Activated T-cell treated with anti-CD3 and anti-CD28 coated beads, Interleukin-2, amount 50 U/mL, for 72 hours (primary cell): Measurements from ENCODE around the gene TTF1. TPM values are rescaled to one million over a fixed set of nuclear protein-coding genes. Genes with fewer than 3 reads are reported as not detected.
A peak's percentile ranks its signal among the peaks of the same experiment; 100 is the strongest.

ENCODE experiments used
- ATAC-seq, 2 donors: fragments of 150-1000 bp; cut with Tn5 transposase; replicated peaks in 1 of 2; 2 replicates each; pipeline ENCODE4 v1.10.0; 2021; ENCODE audit warnings: moderate library complexity in 2 of 2, mild to moderate bottlenecking in 1 of 2
- DNase-seq, 2 donors: peaks; one replicate each; pipeline ENCODE4 v3.0.0; 2021 to 2022; ENCODE audit warnings: mixed read lengths in 1 of 2
- H3K27ac Mint-ChIP-seq: one replicate; pipeline ENCODE4 v1.8.0; 2022; ENCODE audit warnings: mild to moderate bottlenecking, moderate library complexity, mixed read lengths
- H3K27me3 Mint-ChIP-seq: one replicate; pipeline ENCODE4 v1.8.0; 2022; ENCODE audit warnings: low read depth, mixed read lengths
- H3K36me3 Mint-ChIP-seq, 2 donors: one replicate each; pipeline ENCODE4 v1.8.0; 2022; ENCODE audit warnings: mixed read lengths in 2 of 2, mild to moderate bottlenecking in 1 of 2; ENCODE audit not compliant: insufficient read depth in 2 of 2
- H3K4me1 Mint-ChIP-seq: one replicate; pipeline ENCODE4 v1.8.0; 2022; ENCODE audit warnings: low read depth, mixed read lengths
- H3K4me3 Mint-ChIP-seq, 2 donors: one replicate each; pipeline ENCODE4 v1.8.0; 2022; ENCODE audit warnings: mild to moderate bottlenecking in 2 of 2, mixed read lengths in 2 of 2, moderate library complexity in 2 of 2
- H3K9me3 Mint-ChIP-seq, 2 donors: one replicate each; pipeline ENCODE4 v1.8.0; 2022; ENCODE audit warnings: mixed read lengths in 2 of 2
- total RNA-seq, 2 donors: library from RNA; stranded (reverse); gene quantifications; one replicate each; pipeline ENCODE4 v1.2.3, GENCODE V29; 2022

The TTF1 gene
- 10 to 100 TPM; 23.0 to 23.3 TPM for total RNA-seq

GRCh38 chr9:132406554-132407122 is at the start of gene TTF1:
TSS of gene TTF1 (minus strand) at chr9:132406840. CDS start at chr9:132402821, 4,019 bp downstream.
- Mint-ChIP-seq H3K27me3 (peaks cover 5% of the 10 kb centered on the region), H3K9me3 (no peaks in the 10 kb centered on the region), H3K4me1 (peaks cover 60% of the 10 kb centered on the region), H3K36me3 (peaks cover 8 to 25% of the 10 kb centered on the region in 2 donors), H3K4me3 (peak within 1 kb of the TSS; percentile 82 to 88), H3K27ac (peak within 1 kb of the TSS; percentile 95)
- DNase-seq (peak; percentile 92 to 95), ATAC-seq (peak; percentile 88 to 93)

- H3K27me3 Mint-ChIP-seq: peaks cover 34% of the 10 kb centered on the region
- no peak for ATAC-seq
- no peak overlapping the region for H3K4me3 Mint-ChIP-seq
- peaks cover 9% of the 10 kb centered on the region for H3K4me1 Mint-ChIP-seq
- H3K27ac Mint-ChIP-seq: no peak overlapping the region
- no peaks in the 10 kb centered on the region for H3K9me3 Mint-ChIP-seq
- DNase-seq: no peak
- H3K36me3 Mint-ChIP-seq: no peaks in the 10 kb centered on the region
These were observed 49.6 kb upstream of the TTF1 start for GRCh38 chr9:132456241-132456640.

GRCh38 chr9:132451276-132451675 is 44.6 kb upstream of the TTF1 start:
- ATAC-seq (peak; percentile 98 to 99), DNase-seq (peak; percentile 37 to 55)
- Mint-ChIP-seq H3K27ac (no peak overlapping the region), H3K4me3 (no peak overlapping the region), H3K27me3 (peaks cover 47% of the 10 kb centered on the region), H3K4me1 (peaks cover 17% of the 10 kb centered on the region), H3K36me3 (no peaks in the 10 kb centered on the region), H3K9me3 (no peaks in the 10 kb centered on the region)

- no peak for ATAC-seq
- Mint-ChIP-seq H3K9me3 (no peaks in the 10 kb centered on the region), H3K36me3 (no peaks in the 10 kb centered on the region), H3K27ac (no peak overlapping the region), H3K4me3 (no peak overlapping the region), H3K4me1 (peaks cover 17% of the 10 kb centered on the region), H3K27me3 (peaks cover 62% of the 10 kb centered on the region)
- no peak for DNase-seq
These were observed 41.3 kb upstream of the TTF1 start for GRCh38 chr9:132447902-132448301.

- Mint-ChIP-seq H3K4me1 (peaks cover 17% of the 10 kb centered on the region), H3K9me3 (no peaks in the 10 kb centered on the region), H3K4me3 (no peak overlapping the region), H3K36me3 (no peaks in the 10 kb centered on the region), H3K27ac (no peak overlapping the region), H3K27me3 (peaks cover 64% of the 10 kb centered on the region)
- no peak for ATAC-seq
- no peak for DNase-seq
These were observed 40.7 kb upstream of the TTF1 start for GRCh38 chr9:132447346-132447745.

GRCh38 chr9:132446887-132447286 is 40.2 kb upstream of the TTF1 start:
- Mint-ChIP-seq H3K27me3 (peaks cover 64% of the 10 kb centered on the region), H3K9me3 (no peaks in the 10 kb centered on the region), H3K4me3 (no peak overlapping the region), H3K27ac (no peak overlapping the region), H3K4me1 (peaks cover 15% of the 10 kb centered on the region), H3K36me3 (no peaks in the 10 kb centered on the region)
- ATAC-seq (no peak), DNase-seq (no peak)

- Mint-ChIP-seq H3K4me1 (no peaks in the 10 kb centered on the region), H3K36me3 (no peaks in the 10 kb centered on the region), H3K4me3 (no peak overlapping the region), H3K27ac (no peak overlapping the region), H3K27me3 (peaks cover 62% of the 10 kb centered on the region), H3K9me3 (no peaks in the 10 kb centered on the region)
- DNase-seq (no peak), ATAC-seq (no peak)
These were observed 37.4 kb upstream of the TTF1 start for GRCh38 chr9:132443951-132444607.

- Mint-ChIP-seq H3K27ac (no peak overlapping the region), H3K4me1 (no peaks in the 10 kb centered on the region), H3K4me3 (no peak overlapping the region), H3K27me3 (peaks cover 53% of the 10 kb centered on the region), H3K36me3 (no peaks in the 10 kb centered on the region), H3K9me3 (no peaks in the 10 kb centered on the region)
- ATAC-seq (no peak), DNase-seq (no peak)
These were observed 34.8 kb upstream of the TTF1 start for GRCh38 chr9:132441404-132441803.

GRCh38 chr9:132440735-132441134 is 34.1 kb upstream of the TTF1 start:
- ATAC-seq: no peak
- DNase-seq: no peak
- H3K36me3 Mint-ChIP-seq: no peaks in the 10 kb centered on the region
- no peaks in the 10 kb centered on the region for H3K4me1 Mint-ChIP-seq
- peaks cover 60% of the 10 kb centered on the region for H3K27me3 Mint-ChIP-seq
- H3K27ac Mint-ChIP-seq: no peak overlapping the region
- H3K4me3 Mint-ChIP-seq: no peak overlapping the region
- no peaks in the 10 kb centered on the region for H3K9me3 Mint-ChIP-seq

- H3K36me3 Mint-ChIP-seq: no peaks in the 10 kb centered on the region
- no peak for DNase-seq
- H3K4me1 Mint-ChIP-seq: no peaks in the 10 kb centered on the region
- no peak for ATAC-seq
- no peaks in the 10 kb centered on the region for H3K9me3 Mint-ChIP-seq
- peaks cover 64% of the 10 kb centered on the region for H3K27me3 Mint-ChIP-seq
- H3K4me3 Mint-ChIP-seq: no peak overlapping the region
- no peak overlapping the region for H3K27ac Mint-ChIP-seq
These were observed 32.5 kb upstream of the TTF1 start for GRCh38 chr9:132439153-132439552.

- Mint-ChIP-seq H3K4me1 (no peaks in the 10 kb centered on the region), H3K4me3 (no peak overlapping the region), H3K27me3 (peaks cover 56% of the 10 kb centered on the region), H3K27ac (no peak overlapping the region), H3K9me3 (no peaks in the 10 kb centered on the region), H3K36me3 (no peaks in the 10 kb centered on the region)
- DNase-seq (no peak), ATAC-seq (no peak)
These were observed 28.2 kb upstream of the TTF1 start for GRCh38 chr9:132434881-132435280.

GRCh38 chr9:132430998-132431397 is 24.4 kb upstream of the TTF1 start:
- peaks cover 61% of the 10 kb centered on the region for H3K27me3 Mint-ChIP-seq
- no peaks in the 10 kb centered on the region for H3K9me3 Mint-ChIP-seq
- no peak overlapping the region for H3K27ac Mint-ChIP-seq
- H3K4me3 Mint-ChIP-seq: no peak overlapping the region
- ATAC-seq (no peak), DNase-seq (no peak)
- H3K4me1 Mint-ChIP-seq: no peaks in the 10 kb centered on the region
- no peaks in the 10 kb centered on the region for H3K36me3 Mint-ChIP-seq

GRCh38 chr9:132426639-132427414 is 20.2 kb upstream of the TTF1 start:
- Mint-ChIP-seq H3K36me3 (no peaks in the 10 kb centered on the region), H3K9me3 (no peaks in the 10 kb centered on the region), H3K4me3 (no peak overlapping the region), H3K27me3 (peaks cover 70% of the 10 kb centered on the region), H3K27ac (no peak overlapping the region), H3K4me1 (no peaks in the 10 kb centered on the region)
- DNase-seq: no peak
- ATAC-seq: no peak
